Small intestine (tissue), 7 donors: Measurements from ENCODE around the gene FGF3. TPM values are rescaled to one million over a fixed set of nuclear protein-coding genes. Genes with fewer than 3 reads are reported as not detected.
A peak's percentile ranks its signal among the peaks of the same experiment; 100 is the strongest.

Experiments
- DNase-seq, 2 donors: peaks; one replicate each; pipeline versions ENCODE4 v3.0.0 to v3.0.0-alpha.2; 2013
- FAIRE-seq: peaks from 2 replicates; lab custom pipeline; 2012; peaks lifted over from hg19 to GRCh38; lab: Jason Lieb, UNC
- H3K27ac ChIP-seq, 3 donors: one replicate each; pipeline ENCODE4 v1.5.1; 2013; ENCODE audit warnings: low read length in 2 of 3, mild to moderate bottlenecking in 2 of 3, control low read depth in 1 of 3, inconsistent platforms in 1 of 3, low read depth in 1 of 3, moderate library complexity in 1 of 3
- H3K27me3 ChIP-seq, 3 donors: one replicate each; pipeline ENCODE4 v1.6.1; 2013; ENCODE audit warnings: low read length in 3 of 3, inconsistent platforms in 1 of 3; ENCODE audit not compliant: control insufficient read depth in 3 of 3, insufficient read depth in 3 of 3
- H3K36me3 ChIP-seq, 3 donors: one replicate each; pipeline ENCODE4 v1.6.1; 2013; ENCODE audit warnings: low read length in 3 of 3, inconsistent platforms in 1 of 3, low read depth in 1 of 3, mild to moderate bottlenecking in 1 of 3, moderate library complexity in 1 of 3; ENCODE audit not compliant: control insufficient read depth in 3 of 3, insufficient read depth in 2 of 3
- H3K4me1 ChIP-seq, 3 donors: one replicate each; pipeline ENCODE4 v1.6.1; 2013; ENCODE audit warnings: low read length in 2 of 3, inconsistent platforms in 1 of 3, low read depth in 1 of 3, mild to moderate bottlenecking in 1 of 3, moderate library complexity in 1 of 3; ENCODE audit not compliant: control insufficient read depth in 3 of 3, insufficient read depth in 2 of 3
- H3K4me3 ChIP-seq, 3 donors: one replicate each; pipeline ENCODE4 v1.5.1; 2013; ENCODE audit warnings: low read length in 3 of 3, control low read depth in 1 of 3, inconsistent platforms in 1 of 3, low read depth in 1 of 3, mild to moderate bottlenecking in 1 of 3, moderate library complexity in 1 of 3
- H3K9me3 ChIP-seq, 2 donors: one replicate each; pipeline ENCODE4 v1.6.1; 2013; ENCODE audit warnings: low read depth in 1 of 2, low read length in 1 of 2; ENCODE audit not compliant: control insufficient read depth in 2 of 2, insufficient read depth in 1 of 2
- WGBS, 3 donors: extraction: QIAGEN DNeasy Blood & Tissue Kit; methylation state at CpG; one replicate each; pipeline ENCODE4 v1.1.7; 2013; 5-methylcytosine and 5-hydroxymethylcytosine counted together
- polyA plus RNA-seq, 4 donors: library from polyadenylated mRNA; stranded (reverse) in 3 of 4; unstranded in 1 of 4; fragments of 200-250 nt in 3 of 4; fragments of 120-200 nt in 1 of 4; gene quantifications; one replicate each; pipeline versions ENCODE4 v1.2.1 to v1.2.3, GENCODE V29; 2013
- donor health status: healthy with polysubstance abuse.
- donor health status: control.
- donor health status: control.
- donor health status: Bipolar disorder and iron deficiency.
- donor health status: healthy.

Gene FGF3
- polyA plus RNA-seq, 4 donors, result not detected

DNA sequence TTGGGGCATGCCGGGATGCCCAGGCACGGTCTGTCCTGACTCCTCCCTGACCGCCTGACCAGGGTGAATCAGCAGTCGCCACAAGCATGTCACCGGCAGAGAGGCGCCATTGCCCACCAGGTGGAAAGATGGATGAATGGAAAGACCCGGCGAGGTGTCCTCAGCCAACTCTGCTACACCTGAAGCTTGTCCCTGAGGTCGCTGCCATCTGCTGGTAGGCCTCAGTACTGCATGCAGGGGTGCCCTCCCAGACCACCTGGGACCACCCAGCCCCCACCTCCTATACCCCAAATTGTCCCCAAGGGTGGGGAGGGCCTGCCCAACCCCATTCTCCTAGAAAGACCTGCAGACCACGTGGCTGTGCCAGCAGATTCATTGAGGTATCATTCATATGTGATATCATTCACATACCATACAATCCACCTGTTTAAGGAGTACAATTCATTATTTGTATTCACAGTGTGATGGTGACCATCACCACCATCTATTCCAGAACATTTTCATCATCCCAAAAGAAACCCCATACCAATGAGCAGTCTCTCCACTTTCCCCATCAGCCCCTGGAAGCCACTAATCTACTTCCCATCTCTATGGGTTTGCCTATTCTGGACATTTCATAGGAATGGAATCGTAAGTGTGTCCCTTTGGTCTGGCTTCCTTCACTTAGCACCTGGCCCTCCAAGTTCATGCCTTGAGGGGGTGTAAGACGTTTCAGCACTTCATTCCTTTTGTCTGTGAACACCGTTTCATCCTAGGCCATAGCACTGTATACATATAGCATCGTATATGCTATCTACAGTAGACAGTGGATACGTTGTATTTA lies 17.5 kb downstream of the FGF3 start:
- 29 to 41% (median 30%) methylated on average over 15 of the region's 15 CpGs for WGBS, 3 donors
- Histone ChIP-seq H3K9me3 (peaks cover 0 to 6% of the 10 kb centered on the region in 2 donors), H3K4me1 (no peaks in the 10 kb centered on the region), H3K36me3 (no peaks in the 10 kb centered on the region), H3K27me3 (peaks cover 0 to 4% (median 0%) of the 10 kb centered on the region in 3 donors), H3K4me3 (no peak overlapping the region), H3K27ac (no peak overlapping the region)
- DNase-seq (peak; percentile 12 to 47), FAIRE-seq (no peak)

DNA sequence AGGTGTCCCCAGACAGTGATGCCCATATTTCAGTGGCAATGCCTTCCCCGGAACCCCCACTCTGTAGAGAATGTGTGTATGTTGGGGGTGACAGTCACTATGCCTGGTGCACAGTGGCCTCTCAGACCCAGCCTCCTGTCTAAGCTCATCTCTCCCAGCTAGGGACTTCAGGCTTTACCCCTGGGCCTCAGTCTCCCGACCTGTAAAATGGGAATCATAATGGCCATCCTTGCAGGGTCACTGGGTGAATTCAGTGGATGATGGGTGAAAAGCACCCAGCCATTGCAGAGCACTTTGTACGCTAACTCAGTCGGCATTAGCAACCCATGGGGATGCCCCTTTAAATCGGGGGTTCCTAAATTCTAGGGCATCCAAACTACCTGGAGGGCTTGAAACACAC lies 18.9 kb downstream of the FGF3 start:
- H3K27me3 ChIP-seq, result peaks cover 0 to 4% (median 0%) of the 10 kb centered on the region in 3 donors
- DNase-seq (no peak), FAIRE-seq (no peak)
- no peak overlapping the region for H3K4me3 ChIP-seq
- WGBS, 3 donors, result 93 to 96% (median 96%) methylated on average over 5 of the region's 5 CpGs
- H3K36me3 ChIP-seq, result no peaks in the 10 kb centered on the region
- peaks cover 0 to 6% of the 10 kb centered on the region in 2 donors for H3K9me3 ChIP-seq
- H3K4me1 ChIP-seq, result no peaks in the 10 kb centered on the region
- H3K27ac ChIP-seq, result no peak overlapping the region

DNA sequence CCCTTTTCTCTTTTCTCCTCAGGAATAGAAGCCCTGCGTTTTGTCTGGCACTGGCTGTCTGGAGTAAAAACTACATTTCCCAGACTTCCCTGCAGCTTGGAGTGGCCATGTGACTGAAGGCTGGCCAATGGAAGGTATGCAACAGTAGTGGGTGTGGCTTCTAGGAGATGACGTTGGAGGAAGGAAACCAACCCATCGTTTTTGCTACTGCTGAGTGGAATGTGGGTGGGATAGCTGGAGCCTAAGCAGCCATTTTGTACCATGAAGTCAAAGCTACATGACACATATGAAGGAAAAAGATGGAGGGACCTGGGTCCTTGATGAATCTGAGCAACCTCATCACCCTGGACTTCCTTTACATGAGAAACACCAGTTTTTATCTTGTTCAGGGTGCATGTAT lies 19.6 kb downstream of the FGF3 start:
- no peak for FAIRE-seq
- 16 to 22% (median 17%) methylated on average over 3 of the region's 3 CpGs for WGBS, 3 donors

DNA sequence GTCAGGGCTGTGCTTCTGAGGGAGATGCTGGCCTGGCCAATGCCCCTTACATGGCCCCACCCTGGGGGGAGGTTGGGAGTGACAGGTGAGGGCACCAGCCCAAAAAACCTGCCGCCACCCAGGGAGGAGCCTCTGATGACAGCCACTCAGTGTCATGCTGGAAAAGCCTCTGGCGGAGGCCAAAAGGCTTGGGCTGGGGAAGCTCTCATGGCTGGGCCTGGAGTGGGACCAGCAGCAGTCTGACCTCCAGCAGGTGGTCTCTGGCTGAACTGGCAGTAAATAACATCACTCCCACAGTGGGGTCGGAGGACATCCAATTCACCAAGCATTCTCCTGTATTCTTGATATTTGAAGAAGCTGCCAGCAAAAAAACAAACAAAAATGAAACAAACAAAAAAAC lies 20.1 kb downstream of the FGF3 start:
- DNase-seq, result no peak
- Histone ChIP-seq H3K9me3 (peaks cover 0 to 6% of the 10 kb centered on the region in 2 donors), H3K27me3 (peaks cover 0 to 4% (median 0%) of the 10 kb centered on the region in 3 donors), H3K27ac (no peak overlapping the region), H3K36me3 (no peaks in the 10 kb centered on the region), H3K4me3 (no peak overlapping the region), H3K4me1 (no peaks in the 10 kb centered on the region)
- WGBS, 3 donors, result 90 to 93% (median 92%) methylated on average over 3 of the region's 3 CpGs
- no peak for FAIRE-seq

More for the DNA sequence above, 19.6 kb downstream of the FGF3 start:
- no peak overlapping the region for H3K4me3 ChIP-seq
- H3K4me1 ChIP-seq, result no peaks in the 10 kb centered on the region
- H3K27ac ChIP-seq, result no peak overlapping the region
- peaks cover 0 to 4% (median 0%) of the 10 kb centered on the region in 3 donors for H3K27me3 ChIP-seq
- no peaks in the 10 kb centered on the region for H3K36me3 ChIP-seq
- DNase-seq, result peak in 1 of 2 donors; percentile 21
- peaks cover 0 to 6% of the 10 kb centered on the region in 2 donors for H3K9me3 ChIP-seq

- Histone ChIP-seq H3K27ac (no peak overlapping the region), H3K4me3 (no peak overlapping the region), H3K36me3 (no peaks in the 10 kb centered on the region), H3K27me3 (no peaks in the 10 kb centered on the region), H3K9me3 (peaks cover 0 to 6% of the 10 kb centered on the region in 2 donors), H3K4me1 (no peaks in the 10 kb centered on the region)
- FAIRE-seq, result no peak
- DNase-seq, result no peak
- WGBS, 3 donors, result 54 to 71% (median 59%) methylated on average over 14 of the region's 14 CpGs
These were observed 21.3 kb downstream of the FGF3 start for GRCh38 chr11:69797737-69798528.

DNA sequence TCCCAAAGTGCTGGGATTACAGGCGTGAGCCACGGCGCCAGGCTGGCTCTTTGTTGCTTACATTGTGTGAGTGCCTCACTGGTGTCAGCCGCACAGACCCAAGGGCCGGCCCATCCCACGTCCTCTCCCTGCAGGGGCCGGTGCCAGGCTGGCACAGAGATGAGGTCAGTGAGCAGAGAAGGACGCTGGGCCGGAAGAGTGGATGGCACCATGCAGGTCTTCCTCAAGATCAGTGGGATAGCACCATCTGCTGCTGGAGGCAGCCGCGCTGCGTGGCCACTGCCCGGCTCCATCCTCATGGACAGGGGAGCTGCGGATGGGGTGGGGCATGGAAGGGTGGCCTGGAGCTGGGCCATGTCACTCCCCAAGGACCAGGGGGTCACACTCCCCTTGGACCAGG lies 22.1 kb downstream of the FGF3 start:
- no peak overlapping the region for H3K4me3 ChIP-seq
- H3K27me3 ChIP-seq, result no peaks in the 10 kb centered on the region
- H3K9me3 ChIP-seq, result peaks cover 0 to 6% of the 10 kb centered on the region in 2 donors
- WGBS, 3 donors, result 69 to 80% (median 78%) methylated on average over 14 of the region's 14 CpGs
- no peak for DNase-seq
- no peak for FAIRE-seq
- no peak overlapping the region for H3K27ac ChIP-seq
- no peaks in the 10 kb centered on the region for H3K4me1 ChIP-seq
- H3K36me3 ChIP-seq, result no peaks in the 10 kb centered on the region

- no peak for DNase-seq
- Histone ChIP-seq H3K27me3 (no peaks in the 10 kb centered on the region), H3K36me3 (no peaks in the 10 kb centered on the region), H3K27ac (no peak overlapping the region), H3K4me1 (no peaks in the 10 kb centered on the region), H3K9me3 (peaks cover 0 to 6% of the 10 kb centered on the region in 2 donors), H3K4me3 (no peak overlapping the region)
- 80 to 84% (median 81%) methylated on average over 8 to 9 of the region's 9 CpGs for WGBS, 3 donors
- no peak for FAIRE-seq
These were observed 23.2 kb downstream of the FGF3 start for GRCh38 chr11:69796063-69796462.

DNA sequence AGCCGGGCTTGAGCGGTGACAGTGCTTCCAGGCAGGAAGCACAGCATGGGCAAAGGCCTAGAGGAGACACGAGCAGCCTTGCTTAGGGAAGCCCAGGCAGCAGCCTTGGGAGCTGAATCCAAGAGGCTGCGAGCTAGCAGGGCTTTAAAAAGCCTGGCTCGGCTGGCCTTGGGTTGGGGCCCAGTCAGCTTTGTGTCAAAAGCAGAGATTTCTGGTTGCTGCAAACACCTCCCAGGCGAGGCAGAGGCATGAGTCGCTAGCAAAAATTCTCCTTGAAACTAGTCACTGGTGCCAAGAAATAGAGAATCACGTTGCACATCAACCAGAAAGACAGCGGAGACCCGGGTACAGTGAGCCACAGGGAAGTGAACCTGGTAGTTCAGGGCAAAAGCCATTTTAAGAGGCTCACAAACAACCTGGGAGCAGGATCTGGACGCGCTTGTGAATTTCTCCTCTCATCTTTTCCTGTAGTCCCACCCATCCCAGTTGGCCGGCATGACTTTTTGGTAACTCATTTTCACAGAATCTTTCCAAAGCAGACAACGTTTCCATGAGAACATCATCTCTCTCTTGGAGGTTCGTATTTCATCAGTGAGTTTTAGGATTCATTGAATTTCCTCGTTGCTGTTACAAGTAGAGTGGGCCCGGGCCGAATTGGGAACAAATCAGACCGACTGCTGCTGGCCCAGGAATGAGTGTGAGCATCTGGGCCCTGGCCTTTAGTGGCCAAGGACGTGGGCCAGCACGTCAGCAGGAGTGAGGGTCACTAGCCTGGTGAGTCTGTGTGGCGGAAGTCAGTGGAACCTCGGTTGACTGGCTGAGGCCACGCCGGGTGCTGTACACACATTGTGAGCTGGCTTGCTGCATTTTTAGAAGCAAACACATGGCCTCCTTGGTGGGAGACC lies 27.7 kb downstream of the FGF3 start:
- FAIRE-seq, result no peak
- WGBS, 3 donors, result 69 to 85% (median 74%) methylated on average over 25 of the region's 25 CpGs

More for the DNA sequence above, 27.7 kb downstream of the FGF3 start:
- H3K4me1 ChIP-seq, result no peaks in the 10 kb centered on the region
- no peaks in the 10 kb centered on the region for H3K36me3 ChIP-seq
- no peak overlapping the region for H3K27ac ChIP-seq
- H3K9me3 ChIP-seq, result no peaks in the 10 kb centered on the region
- DNase-seq, result no peak
- H3K27me3 ChIP-seq, result no peaks in the 10 kb centered on the region
- no peak overlapping the region for H3K4me3 ChIP-seq
